ACC112 (cell line): ENCODE measurements around the gene SCYGR7.
"Not testable (repeated sequence)": the region's sequence is repeated elsewhere in the genome, so short reads cannot be mapped to it uniquely, and the experiment has no call there.

Source experiments
- H2AFZ ChIP-seq: fragments of 200-600 bp; sonication (generic); one replicate; pipeline ENCODE4 v1.6.0; 2017; ENCODE audit warnings: antibody characterized with exemption, low read length; ENCODE audit not compliant: unreplicated experiment
- H3K27ac ChIP-seq: fragments of 200-600 bp; sonication (generic); 2 replicates; pipeline ENCODE4 v1.5.1; 2014; ENCODE audit warnings: low read depth, mild to moderate bottlenecking, antibody characterized with exemption, low read length, moderate library complexity
- H3K27me3 ChIP-seq: fragments of 200-600 bp; sonication (generic); 2 replicates; pipeline ENCODE4 v1.6.1; 2014; ENCODE audit warnings: mild to moderate bottlenecking, antibody characterized with exemption, low read length, moderate library complexity, mixed read lengths; ENCODE audit not compliant: insufficient read depth
- H3K36me3 ChIP-seq: fragments of 200-600 bp; sonication (generic); 2 replicates; pipeline ENCODE4 v1.6.1; 2016; ENCODE audit warnings: mild to moderate bottlenecking, antibody characterized with exemption, low read length, moderate library complexity, mixed read lengths; ENCODE audit not compliant: insufficient read depth
- H3K4me1 ChIP-seq: fragments of 200-600 bp; sonication (generic); one replicate; pipeline ENCODE4 v1.6.1; 2016; ENCODE audit warnings: low read length, mixed read lengths; ENCODE audit not compliant: insufficient read depth, unreplicated experiment, control insufficient read depth
- H3K4me3 ChIP-seq: fragments of 200-600 bp; sonication (generic); 2 replicates; pipeline ENCODE4 v1.5.1; 2014; ENCODE audit warnings: mild to moderate bottlenecking, low read depth, low read length
- H3K79me2 ChIP-seq: fragments of 200-600 bp; sonication (generic); one replicate; pipeline ENCODE4 v1.6.0; 2016; ENCODE audit warnings: low read length; ENCODE audit not compliant: control insufficient read depth, unreplicated experiment, insufficient read depth

The SCYGR7 gene

GRCh38 chr2:227756261-227756660, 28.1 kb downstream of the SCYGR7 start:
- not testable (repeated sequence) for H3K4me1 ChIP-seq, H3K79me2 ChIP-seq, H3K36me3 ChIP-seq, H3K27me3 ChIP-seq, H2AFZ ChIP-seq, H3K4me3 ChIP-seq, H3K27ac ChIP-seq

GRCh38 chr2:227759411-227760118, 31.4 kb downstream of the SCYGR7 start:
- no peaks in the 10 kb centered on the region for H3K79me2 ChIP-seq
- no peak overlapping the region for H3K27ac ChIP-seq
- H3K4me3 ChIP-seq, result no peak overlapping the region
- H3K36me3 ChIP-seq, result no peaks in the 10 kb centered on the region
- H3K27me3 ChIP-seq, result no peaks in the 10 kb centered on the region
- H2AFZ ChIP-seq, result no peak overlapping the region
- no peaks in the 10 kb centered on the region for H3K4me1 ChIP-seq

- Histone ChIP-seq H3K79me2 (no peaks in the 10 kb centered on the region), H3K4me3 (no peak overlapping the region), H3K27me3 (no peaks in the 10 kb centered on the region), H3K4me1 (peaks cover 8% of the 10 kb centered on the region), H2AFZ (no peak overlapping the region), H3K36me3 (no peaks in the 10 kb centered on the region), H3K27ac (no peak overlapping the region)
These were observed 33.8 kb downstream of the SCYGR7 start for GRCh38 chr2:227761740-227762476.

- H3K36me3 ChIP-seq, result no peaks in the 10 kb centered on the region
- peak overlapping the region; percentile 71 for H2AFZ ChIP-seq
- H3K27me3 ChIP-seq, result no peaks in the 10 kb centered on the region
- no peak overlapping the region for H3K27ac ChIP-seq
- H3K4me1 ChIP-seq, result peaks cover 8% of the 10 kb centered on the region
- H3K79me2 ChIP-seq, result no peaks in the 10 kb centered on the region
- no peak overlapping the region for H3K4me3 ChIP-seq
These were observed 37.7 kb downstream of the SCYGR7 start for GRCh38 chr2:227765788-227766372.

DNA sequence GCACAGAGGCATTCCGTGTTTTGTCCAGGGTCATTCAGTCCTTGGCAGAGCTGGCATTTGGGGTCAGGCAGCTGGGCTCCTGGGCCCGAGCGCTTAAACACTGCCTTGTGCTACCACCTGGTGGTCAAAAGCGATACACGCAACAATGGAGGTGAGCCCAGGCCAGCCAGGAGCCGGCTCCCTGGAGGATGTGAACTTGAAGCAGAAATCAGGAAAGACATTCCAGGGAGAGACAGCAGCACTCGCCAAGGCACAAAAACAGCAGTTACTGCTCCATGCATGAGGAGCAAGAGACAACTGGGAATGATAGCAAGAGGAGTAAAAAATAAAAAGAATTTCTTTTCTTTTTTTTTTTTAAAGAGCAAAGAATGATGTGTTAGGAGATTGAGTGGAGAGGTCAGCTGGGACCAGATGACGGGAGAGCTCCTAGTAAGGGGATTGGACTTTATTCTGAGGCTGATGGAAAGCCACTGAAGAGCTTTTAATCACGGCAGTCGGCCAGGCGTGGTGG, 38.3 kb downstream of the SCYGR7 start:
- peak overlapping the region; percentile 71 for H2AFZ ChIP-seq
- peaks cover 8% of the 10 kb centered on the region for H3K4me1 ChIP-seq

GRCh38 chr2:227767830-227768229, 39.7 kb downstream of the SCYGR7 start:
- no peaks in the 10 kb centered on the region for H3K79me2 ChIP-seq
- peaks cover 10% of the 10 kb centered on the region for H3K4me1 ChIP-seq
- H3K4me3 ChIP-seq, result no peak overlapping the region
- no peak overlapping the region for H2AFZ ChIP-seq
- no peak overlapping the region for H3K27ac ChIP-seq
- H3K36me3 ChIP-seq, result no peaks in the 10 kb centered on the region
- H3K27me3 ChIP-seq, result no peaks in the 10 kb centered on the region

More for the DNA sequence above, 38.3 kb downstream of the SCYGR7 start:
- Histone ChIP-seq H3K4me3 (no peak overlapping the region), H3K36me3 (no peaks in the 10 kb centered on the region), H3K27ac (no peak overlapping the region), H3K79me2 (no peaks in the 10 kb centered on the region), H3K27me3 (no peaks in the 10 kb centered on the region)

GRCh38 chr2:227772197-227772661, 44.1 kb downstream of the SCYGR7 start:
- Histone ChIP-seq H3K4me1 (peaks cover 4% of the 10 kb centered on the region), H3K4me3 (no peak overlapping the region), H2AFZ (no peak overlapping the region), H3K79me2 (no peaks in the 10 kb centered on the region), H3K27ac (no peak overlapping the region), H3K36me3 (no peaks in the 10 kb centered on the region), H3K27me3 (no peaks in the 10 kb centered on the region)

DNA sequence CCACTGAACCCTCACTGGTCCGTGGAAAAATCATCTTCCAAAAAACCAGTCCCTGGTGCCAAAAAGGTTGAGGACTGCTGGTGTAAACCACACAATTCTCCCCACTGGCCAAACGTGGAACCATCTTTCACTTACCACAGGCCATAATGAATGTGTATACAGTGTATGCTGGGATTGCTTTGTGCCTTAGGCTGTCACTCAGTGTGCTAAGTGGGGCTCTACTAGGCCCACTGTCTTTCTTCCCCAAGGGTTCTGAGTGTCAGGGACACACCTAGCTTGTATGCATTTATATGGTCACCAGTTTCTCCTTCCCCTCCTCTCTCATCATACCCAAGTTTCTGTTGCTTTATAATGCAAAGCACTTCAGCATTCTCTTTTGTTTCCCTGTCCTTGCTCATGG, 44.8 kb downstream of the SCYGR7 start:
- H3K79me2 ChIP-seq, result no peaks in the 10 kb centered on the region
- H2AFZ ChIP-seq, result no peak overlapping the region
- no peaks in the 10 kb centered on the region for H3K36me3 ChIP-seq
- H3K27ac ChIP-seq, result no peak overlapping the region
- H3K27me3 ChIP-seq, result no peaks in the 10 kb centered on the region
- peaks cover 4% of the 10 kb centered on the region for H3K4me1 ChIP-seq
- no peak overlapping the region for H3K4me3 ChIP-seq

- Histone ChIP-seq H3K27ac (no peak overlapping the region), H3K4me1 (peaks cover 4% of the 10 kb centered on the region), H2AFZ (no peak overlapping the region)
These were observed 46.0 kb downstream of the SCYGR7 start for GRCh38 chr2:227774011-227774624.

More at GRCh38 chr2:227774011-227774624, 46.0 kb downstream of the SCYGR7 start:
- Histone ChIP-seq H3K36me3 (no peaks in the 10 kb centered on the region), H3K4me3 (no peak overlapping the region), H3K79me2 (no peaks in the 10 kb centered on the region), H3K27me3 (no peaks in the 10 kb centered on the region)
